NOMO-1 (cell line): ENCODE data around the gene ACSL4.
"Not testable (repeated sequence)": the region's sequence is repeated elsewhere in the genome, so short reads cannot be mapped to it uniquely, and the experiment has no call there.

Experiments
- DNase-seq, 2 experiments: peaks; one replicate each; lab custom pipeline; 2025; ENCODE audit not compliant: unreplicated experiment in 2 of 2; lab: John Stamatoyannopoulos, UW

The ACSL4 gene

DNA sequence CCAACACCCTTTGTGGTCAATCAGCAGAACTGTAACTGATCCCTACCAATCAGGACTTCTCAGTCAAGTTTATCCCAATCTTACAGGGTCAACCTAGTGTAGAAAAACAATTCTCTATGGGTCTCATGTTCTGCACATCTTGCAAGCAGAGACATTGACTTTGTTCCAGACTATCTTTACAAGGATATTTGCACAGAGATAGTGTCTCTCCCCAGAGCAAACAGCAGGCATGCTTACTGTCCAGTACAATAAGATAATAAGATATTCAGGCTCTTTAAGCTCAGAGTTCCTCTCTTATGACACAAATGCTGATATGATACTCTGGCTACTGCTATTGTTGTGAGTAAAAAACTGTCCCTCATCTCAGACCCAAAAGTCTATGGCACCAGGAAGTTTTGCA, 53.2 kb downstream of the ACSL4 start:
- DNase-seq: no peak

DNA sequence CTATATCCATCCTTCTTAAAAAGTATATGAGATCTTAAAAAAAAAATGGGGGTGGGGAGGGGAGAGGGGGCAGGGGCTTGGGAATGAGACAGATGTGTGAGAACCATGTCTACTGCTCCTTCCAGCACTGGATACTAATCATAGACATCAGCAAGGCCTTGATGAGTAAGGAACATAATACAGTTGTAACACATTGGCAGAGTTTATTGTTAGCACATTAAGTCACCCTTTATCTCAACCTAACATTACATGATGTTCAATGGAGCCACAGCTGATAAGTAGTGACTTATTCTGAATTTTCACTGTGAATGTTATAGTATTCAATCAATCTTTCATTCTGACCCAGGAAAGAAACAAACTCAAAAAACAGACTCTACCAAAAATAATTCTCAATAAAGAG, 60.8 kb downstream of the ACSL4 start:
- no peak for DNase-seq

GRCh38 chrX:109671170-109671569, 61.9 kb downstream of the ACSL4 start:
- not testable (repeated sequence) for DNase-seq

DNA sequence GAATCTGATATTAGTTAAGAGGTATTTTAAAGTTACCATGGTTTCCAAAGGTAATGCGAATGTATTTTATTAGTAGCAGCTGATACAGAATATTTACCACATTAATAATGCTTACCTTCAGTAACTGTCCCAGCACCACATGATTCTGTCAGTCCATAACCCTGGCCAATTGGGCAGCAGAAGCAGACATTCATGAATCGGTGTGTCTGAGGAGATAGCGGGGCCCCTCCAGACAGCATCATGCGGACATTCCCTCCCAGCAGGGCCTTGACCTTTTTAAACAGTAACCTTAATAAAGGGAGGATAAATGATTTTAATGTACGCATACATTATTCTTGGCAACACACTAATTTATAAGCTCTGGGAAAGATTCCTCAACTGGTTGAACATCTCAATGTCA, 65.1 kb downstream of the ACSL4 start:
- DNase-seq: no peak

GRCh38 chrX:109660435-109661143, 72.5 kb downstream of the ACSL4 start:
- DNase-seq: no peak

DNA sequence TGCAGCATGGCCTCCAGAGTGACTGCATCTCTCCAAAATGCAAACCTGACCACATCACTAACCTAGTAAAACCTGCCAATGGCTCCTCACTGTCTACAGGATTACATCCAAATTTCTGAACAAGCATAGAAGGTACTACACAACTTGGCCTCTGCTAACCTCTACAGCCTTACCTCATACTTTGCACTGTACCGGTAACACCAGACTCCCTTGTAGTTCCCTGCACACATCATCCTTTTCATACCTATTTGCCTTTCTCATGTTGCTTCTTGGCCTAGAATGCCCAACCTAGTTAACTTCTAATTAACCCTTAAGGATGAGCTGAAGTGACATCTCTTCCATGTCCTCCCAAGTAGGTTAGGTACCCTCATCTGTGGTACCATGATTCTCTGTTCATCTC, 74.7 kb downstream of the ACSL4 start:
- DNase-seq: no peak

DNA sequence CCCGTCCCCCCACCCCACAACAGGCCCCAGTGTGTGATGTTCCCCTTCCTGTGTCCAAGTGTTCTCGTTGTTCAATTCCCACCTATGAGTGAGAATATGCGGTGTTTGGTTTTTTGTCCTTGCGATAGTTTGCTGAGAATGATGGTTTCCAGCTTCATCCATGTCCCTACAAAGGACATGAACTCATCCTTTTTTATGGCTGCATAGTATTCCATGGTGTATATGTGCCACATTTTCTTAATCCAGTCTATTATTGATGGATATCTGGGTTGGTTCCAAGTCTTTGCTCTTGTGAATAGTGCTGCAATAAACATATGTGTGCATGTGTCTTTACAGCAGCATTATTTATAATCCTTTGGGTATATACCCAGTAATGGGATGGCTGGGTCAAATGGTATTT, 75.7 kb downstream of the ACSL4 start:
- DNase-seq: not testable (repeated sequence)

DNA sequence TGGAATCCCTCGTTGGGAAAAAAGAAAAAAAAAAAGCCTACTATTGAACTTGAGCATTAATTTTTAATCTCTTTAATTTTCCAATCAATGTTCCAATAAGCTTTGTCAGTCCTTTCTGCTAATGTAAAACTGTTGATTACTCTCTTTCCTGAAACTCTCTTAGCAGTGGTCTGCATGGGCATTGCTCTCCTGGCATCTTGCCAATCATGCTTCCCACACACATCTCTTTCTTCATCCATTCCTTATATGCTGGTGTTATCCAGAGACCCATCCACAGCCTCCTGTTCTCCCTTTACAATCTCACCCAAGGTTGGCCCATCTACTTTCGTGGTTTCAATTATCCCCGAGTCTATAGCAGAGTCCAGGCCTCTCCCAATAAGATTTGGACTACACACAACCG, 76.3 kb downstream of the ACSL4 start:
- DNase-seq: no peak

DNA sequence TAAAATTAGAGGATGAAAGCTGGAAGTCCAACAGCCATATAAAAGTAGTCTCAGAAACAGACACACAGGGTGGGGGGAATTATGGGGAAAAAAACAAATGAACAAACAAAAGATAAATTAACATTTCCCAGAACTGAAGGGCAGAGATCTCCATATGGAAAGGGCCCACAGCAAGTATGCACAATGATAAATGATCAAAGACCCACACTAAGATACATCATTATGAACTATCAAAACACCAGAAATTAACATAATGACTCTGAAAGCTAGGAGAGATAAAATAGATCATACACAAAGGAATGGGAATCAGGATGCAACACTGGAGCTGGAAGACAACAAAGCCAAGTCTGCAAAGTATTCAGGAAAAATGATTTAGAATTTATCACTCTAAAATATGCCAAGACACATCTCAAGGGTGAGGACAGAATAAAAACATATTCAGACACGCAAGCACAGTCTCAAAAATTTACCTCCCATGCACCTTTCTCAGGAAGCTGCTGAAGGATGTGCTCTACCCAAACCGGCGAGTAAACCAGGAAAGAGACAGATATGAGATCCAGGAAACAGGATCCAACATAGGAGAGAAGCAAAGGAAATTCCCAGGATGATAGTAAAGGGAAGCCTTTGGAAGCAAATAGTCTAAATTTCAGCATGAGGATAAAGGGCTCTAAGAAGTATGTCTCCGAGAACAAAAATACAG, 77.4 kb downstream of the ACSL4 start:
- DNase-seq: no peak

DNA sequence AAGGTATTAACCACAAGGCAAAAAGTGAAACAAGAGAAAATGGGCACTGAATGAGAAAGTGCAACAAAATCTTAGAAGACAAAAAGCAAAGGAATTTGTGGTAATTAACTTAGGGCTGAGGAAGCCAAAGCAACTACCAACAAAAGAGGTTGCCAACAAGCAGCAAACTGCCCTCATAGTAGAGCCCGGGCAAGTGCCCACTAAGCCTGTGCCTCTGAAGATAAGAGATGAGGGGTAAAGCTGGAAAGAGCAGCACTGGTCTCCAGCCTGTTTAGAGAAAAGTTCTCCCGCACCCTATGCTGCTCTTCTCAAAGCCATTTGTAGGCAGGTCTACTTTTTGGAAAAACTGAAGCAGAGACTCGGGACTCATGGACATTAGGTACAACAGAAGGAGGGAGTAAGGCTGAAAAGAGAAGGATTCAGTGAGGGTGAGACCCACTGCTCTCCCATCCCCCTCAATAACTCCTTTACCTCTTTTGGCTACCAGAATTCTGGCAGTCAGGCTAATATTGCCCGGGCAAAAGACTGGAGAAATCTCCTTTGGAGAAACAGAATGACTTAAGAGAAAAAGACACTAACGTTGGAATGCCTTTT, 78.4 kb downstream of the ACSL4 start:
- DNase-seq: no peak

DNA sequence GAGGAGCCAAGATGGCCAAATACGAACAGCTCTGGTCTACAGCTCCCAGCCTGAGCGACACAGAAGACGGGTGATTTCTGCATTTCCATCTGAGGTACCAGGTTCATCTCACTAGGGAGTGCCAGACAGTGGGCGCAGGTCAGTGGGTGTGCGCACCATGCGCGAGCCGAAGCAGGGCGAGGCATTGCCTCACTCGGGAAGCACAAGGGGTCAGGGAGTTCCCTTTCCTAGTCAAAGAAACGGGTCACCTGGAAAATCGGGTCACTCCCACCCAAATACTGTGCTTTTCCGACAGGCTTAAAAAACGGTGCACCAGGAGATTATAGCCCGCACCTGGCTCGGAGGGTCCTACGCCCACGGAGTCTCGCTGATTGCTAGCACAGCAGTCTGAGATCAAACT, 88.4 kb downstream of the ACSL4 start:
- DNase-seq: not testable (repeated sequence)

DNA sequence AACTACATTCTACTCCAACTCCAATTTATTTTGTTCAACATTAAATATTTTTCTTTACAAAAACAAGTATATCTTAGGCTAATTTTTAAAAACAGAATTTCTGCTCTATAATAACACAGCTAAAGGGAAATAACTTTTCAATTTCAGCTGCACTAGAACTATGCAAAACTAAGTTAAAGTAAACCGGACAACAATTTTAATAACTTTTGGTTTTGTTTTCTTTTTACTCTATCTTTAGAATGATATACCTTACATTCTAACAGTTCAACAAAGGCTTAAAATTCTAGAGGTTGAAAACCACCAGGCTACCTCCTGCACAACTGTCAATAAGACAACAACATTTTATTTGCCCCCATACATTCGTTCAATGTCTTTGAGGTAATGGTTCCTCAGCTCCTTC, 89.4 kb downstream of the ACSL4 start:
- no peak for DNase-seq

DNA sequence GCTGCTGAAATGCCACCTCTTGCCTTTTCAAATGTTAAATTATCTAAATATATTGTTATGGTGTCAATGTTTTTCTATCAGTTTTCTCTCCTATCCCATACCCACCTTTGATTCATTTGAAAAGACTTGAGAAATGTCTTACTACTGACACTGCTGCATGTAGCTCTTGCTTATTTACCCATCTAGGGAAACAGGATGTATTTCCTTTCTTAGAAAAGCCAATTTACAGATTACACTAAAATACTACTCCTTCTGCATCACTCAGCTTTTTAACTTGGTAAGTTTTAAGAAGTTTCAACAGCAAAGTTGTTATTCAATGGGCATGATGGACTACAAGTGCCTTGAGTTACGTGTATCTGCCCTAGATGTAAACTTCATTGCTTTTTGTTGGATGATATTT, 94.9 kb downstream of the ACSL4 start:
- no peak for DNase-seq

GRCh38 chrX:109637477-109637876, 95.6 kb downstream of the ACSL4 start:
- DNase-seq: not testable (repeated sequence)

GRCh38 chrX:109635146-109635545, 97.9 kb downstream of the ACSL4 start:
- peak in 1 of 2 experiments; percentile 30 for DNase-seq

DNA sequence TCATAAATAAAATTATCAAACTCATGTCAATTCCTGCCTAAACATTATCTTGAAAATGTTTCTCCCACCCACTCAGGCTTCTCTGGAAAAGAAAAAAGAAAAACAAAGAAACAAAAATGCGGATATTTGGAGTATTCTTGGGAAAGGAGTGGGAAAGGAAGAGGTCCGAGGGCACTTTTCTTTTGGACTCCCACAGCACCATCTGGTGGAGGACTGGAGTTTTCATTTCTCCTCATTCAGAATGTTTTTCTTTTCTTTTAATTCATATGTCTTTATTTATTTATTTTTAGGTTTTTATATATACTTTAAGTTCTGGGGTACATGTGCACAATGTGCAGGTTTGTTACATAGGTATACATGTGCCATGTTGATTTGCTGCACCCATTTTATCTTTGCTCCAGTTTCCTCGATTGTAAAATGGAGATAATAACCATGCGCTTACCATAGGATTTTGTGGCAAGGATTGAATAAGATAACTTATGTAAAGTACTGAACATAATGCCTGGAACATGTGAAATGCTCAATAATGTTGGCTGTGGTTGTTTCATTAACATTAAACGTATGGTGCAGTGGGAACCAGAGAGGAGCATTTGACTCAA, 100.1 kb downstream of the ACSL4 start:
- no peak for DNase-seq

- DNase-seq: no peak
Observed at GRCh38 chrX:109629310-109629709, 103.7 kb downstream of the ACSL4 start.

DNA sequence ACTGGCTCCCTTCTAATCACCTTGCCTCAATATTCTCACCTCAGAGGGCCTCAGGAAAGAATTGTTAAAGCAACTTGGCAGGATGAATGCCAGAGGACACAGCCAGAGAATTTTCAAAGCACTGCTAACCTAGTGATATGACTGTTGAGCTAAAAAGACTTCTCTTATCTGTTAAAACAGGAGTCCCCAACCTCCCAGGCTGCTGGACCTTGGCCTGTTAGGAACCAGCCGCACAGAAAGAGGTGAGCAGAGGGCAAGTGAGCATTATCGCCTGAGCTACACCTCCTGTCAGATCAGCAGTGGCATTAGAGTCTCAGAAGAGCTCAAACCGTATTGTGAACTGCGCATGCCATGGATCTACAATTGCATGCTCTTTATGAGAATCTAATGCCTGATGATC, 106.4 kb downstream of the ACSL4 start:
- no peak for DNase-seq

- no peak for DNase-seq
Observed at GRCh38 chrX:109624641-109625616, 108.1 kb downstream of the ACSL4 start, which contains the start of gene KCNE5. KCNE5 (minus strand) TSS chrX:109625172; CDS start chrX:109625020, 152 bp downstream.

- DNase-seq: no peak
Observed at GRCh38 chrX:109623997-109624396, 109.1 kb downstream of the ACSL4 start.
